Ovary (tissue), 3 donors: ENCODE results near the gene SERTAD4.

Experiments
- CTCF ChIP-seq, 3 donors: fragments of 450-650 bp in 2 of 3; fragments of 200-600 bp in 1 of 3; IDR thresholded peaks; one replicate each; pipeline versions ENCODE4 v1.5.1 to v1.8.0; 2016 to 2022; ENCODE audit warnings: antibody characterized with exemption in 3 of 3, mild to moderate bottlenecking in 1 of 3
- POLR2A ChIP-seq: fragments of 450-650 bp; IDR thresholded peaks from one replicate; pipeline ENCODE4 v1.6.1; 2017; ENCODE audit warnings: antibody characterized with exemption, mild to moderate bottlenecking, moderate library complexity
- donor health status: DM: no; HTN: no; CAD: no.

- TF ChIP-seq POLR2A (no peak), CTCF (IDR thresholded peaks at IDR 0.05) (no peak)
Observed at GRCh38 chr1:210250998-210251679, 18.5 kb downstream of the SERTAD4 start.
